ENCODE measurements around the gene SLC9A3. TPM values are rescaled to one million over a fixed set of nuclear protein-coding genes. Genes with fewer than 3 reads are reported as not detected.
A peak's percentile ranks its signal among the peaks of the same experiment; 100 is the strongest.

Gene SLC9A3
- total RNA-seq, 1 experiment from 2014 or later: 0.85 TPM

DNA sequence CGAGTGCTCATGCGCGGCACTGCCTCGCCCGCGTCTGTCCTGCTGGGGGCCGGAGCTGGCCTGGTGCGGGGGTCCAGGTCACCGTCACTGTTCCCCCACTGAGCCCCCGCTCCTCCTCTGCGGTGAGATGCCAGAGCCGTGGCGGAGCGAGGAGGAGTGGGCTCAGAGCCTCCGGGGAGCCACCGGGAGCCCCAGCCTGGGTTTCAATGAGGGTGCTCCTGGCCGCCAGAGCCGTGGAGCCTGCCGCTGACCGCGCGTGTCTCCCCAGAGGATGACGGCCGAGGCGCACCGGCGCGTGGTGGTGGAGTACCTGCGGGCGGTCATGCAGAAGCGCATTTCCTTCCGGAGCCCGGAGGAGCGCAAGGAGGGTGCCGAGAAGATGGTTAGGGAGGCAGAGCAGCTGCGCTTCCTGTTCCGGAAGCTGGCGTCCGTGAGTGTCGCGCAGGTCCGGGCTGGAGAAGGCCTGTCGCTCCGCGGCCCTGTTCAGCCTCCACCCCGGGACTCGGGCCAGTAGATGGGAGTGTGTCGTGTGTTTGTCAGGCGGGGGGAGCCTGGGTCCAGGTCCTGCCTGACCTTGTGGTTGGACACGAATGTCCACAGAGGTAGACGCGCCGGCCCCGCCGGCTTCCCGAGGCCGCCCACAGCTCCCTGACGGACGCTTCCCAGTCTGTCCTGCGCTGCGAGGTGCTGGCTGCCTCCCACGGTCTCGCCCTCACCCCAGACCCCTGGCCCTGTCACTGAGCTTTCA, 59.2 kb downstream of the SLC9A3 start:
- Mint-ChIP-seq H3K27me3 (ENCODE audit: low read depth) (no peaks in the 10 kb centered on the region), H3K4me1 (no peaks in the 10 kb centered on the region), H3K4me3 (no peak overlapping the region), H3K9me3 (no peaks in the 10 kb centered on the region), H3K36me3 (ENCODE audit: insufficient read depth in 1 of 3, low read depth in 3 of 3) (peaks cover 10 to 35% (median 32%) of the 10 kb centered on the region in 3 experiments; a peak in 6 of 7 replicates), H3K27ac (peak overlapping the region in 2 of 3 experiments; percentile 65 to 79; a peak in 2 of 7 replicates)
- Histone ChIP-seq H3T11ph (ENCODE audit: low read length) (no peak overlapping the region), H2BK15ac (ENCODE audit: low read depth, low read length) (no peak overlapping the region), H2BK120ac (ENCODE audit: low read depth, low read length, poor library complexity, severe bottlenecking) (no peak overlapping the region), H3K27me3 (ENCODE audit: insufficient read depth, low read length) (no peaks in the 10 kb centered on the region), H2BK5ac (ENCODE audit: insufficient read length, low read length) (no peak overlapping the region), H2AK5ac (ENCODE audit: insufficient read length, low read length) (no peak overlapping the region), H4K8ac (replicated peaks; ENCODE audit: insufficient read length, low read depth, low read length) (no peak overlapping the region), H3K14ac (ENCODE audit: insufficient read depth, low read length) (no peak overlapping the region), H2BK20ac (ENCODE audit: low read depth, low read length, poor library complexity, severe bottlenecking) (no peak overlapping the region), H3K23ac (ENCODE audit: insufficient read length, low read depth, low read length) (no peak overlapping the region), H3K4me2 (ENCODE audit: insufficient read depth, insufficient read length, low read length) (no peak overlapping the region), H2BK12ac (ENCODE audit: insufficient read length, low read depth, low read length) (no peak overlapping the region), H3K23me2 (ENCODE audit: insufficient read length, low read depth, low read length, poor library complexity, severe bottlenecking) (no peaks in the 10 kb centered on the region), H3K4ac (ENCODE audit: low read depth, low read length) (no peak overlapping the region), H3K79me1 (ENCODE audit: insufficient read depth, low read depth, low read length, poor library complexity, severe bottlenecking) (no peaks in the 10 kb centered on the region), H3K18ac (ENCODE audit: insufficient read length, low read depth, low read length) (no peak overlapping the region), H3K4me1 (ENCODE audit: insufficient read depth, low read length) (no peaks in the 10 kb centered on the region), H3K9ac (ENCODE audit: extremely low read depth, insufficient read length, low read length) (no peak overlapping the region), H3K9me3 (ENCODE audit: control insufficient read depth, low read depth, low read length) (no peaks in the 10 kb centered on the region), H4K91ac (ENCODE audit: insufficient read length, low read depth, low read length) (no peak overlapping the region), H3K27ac (ENCODE audit: insufficient read length, low read depth, low read length) (no peak overlapping the region), H4K5ac (ENCODE audit: insufficient read length, low read depth, low read length) (no peak overlapping the region), H4K20me1 (ENCODE audit: control insufficient read depth, insufficient read depth, insufficient read length) (no peaks in the 10 kb centered on the region), H3K56ac (ENCODE audit: insufficient read length, low read depth, low read length) (no peak overlapping the region), H2AFZ (ENCODE audit: low read length) (no peak overlapping the region), H3K79me2 (ENCODE audit: insufficient read depth, low read length) (no peaks in the 10 kb centered on the region)
- no peak for TF ChIP-seq CTCF (conservative IDR thresholded peaks at IDR 0.05)
- no CpG with 5 or more reads among the region's 63 CpGs for WGBS (ENCODE audit: extremely low coverage, insufficient read length, low lambda C conversion rate)
- DNase-seq: no peak

Measured in H9 (cell line).